ENCODE results near the gene SHC2.
"Not testable (repeated sequence)": the region's sequence is repeated elsewhere in the genome, so short reads cannot be mapped to it uniquely, and the experiment has no call there.

SHC2 gene

DNA sequence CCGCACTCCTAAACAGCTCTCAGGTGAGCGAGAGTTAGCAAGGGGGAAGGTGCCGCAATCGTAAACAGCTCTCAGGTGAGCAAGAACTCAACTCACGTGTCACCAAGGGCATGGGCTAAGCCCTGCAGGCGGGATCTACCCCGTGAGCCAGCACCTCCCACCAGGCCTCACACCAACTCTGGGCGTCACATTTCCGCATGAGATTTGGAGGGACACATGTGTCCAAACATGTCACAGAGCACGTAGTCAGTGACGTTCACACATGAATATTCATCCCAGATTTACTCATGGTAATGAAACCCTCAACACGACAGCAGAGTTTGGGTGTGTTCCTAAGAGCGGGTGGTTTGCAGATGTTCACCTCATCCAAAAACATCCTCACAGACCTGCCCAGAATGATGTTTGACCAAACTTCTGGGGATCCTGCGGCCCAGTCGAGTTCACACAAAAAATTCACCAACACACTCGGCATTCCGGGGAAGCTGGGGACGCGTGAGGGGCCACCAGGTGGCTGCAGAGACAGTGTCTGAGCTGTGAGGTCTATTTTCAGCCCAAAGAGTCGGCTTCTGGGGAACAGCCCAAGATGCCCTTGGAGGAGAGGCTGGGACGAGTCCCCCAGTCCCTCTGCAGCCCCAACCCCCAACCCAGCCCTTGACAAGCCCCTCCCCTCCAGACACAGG, 71.4 kb downstream of the SHC2 start:
- FAIRE-seq: no peak

DNA sequence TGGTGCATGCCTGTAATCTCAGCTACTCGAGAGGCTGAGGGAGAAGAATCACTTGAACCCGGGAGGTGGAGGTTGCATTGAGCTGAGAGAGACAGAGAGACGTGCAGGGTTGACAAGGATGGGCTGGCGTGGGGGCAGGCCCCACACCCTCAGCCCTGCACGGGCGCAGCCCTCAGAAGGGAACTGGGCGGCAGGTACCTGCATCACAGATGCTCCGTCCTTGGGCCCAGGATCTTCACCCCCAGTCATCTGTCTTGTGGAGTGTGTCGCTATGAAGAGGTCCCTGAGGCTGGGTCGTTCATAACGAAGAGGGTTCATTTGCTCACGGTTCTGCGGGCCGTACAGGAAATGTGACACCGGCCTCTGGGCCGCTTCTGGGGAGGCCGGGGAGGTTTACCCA, 72.1 kb downstream of the SHC2 start:
- no peak for FAIRE-seq

DNA sequence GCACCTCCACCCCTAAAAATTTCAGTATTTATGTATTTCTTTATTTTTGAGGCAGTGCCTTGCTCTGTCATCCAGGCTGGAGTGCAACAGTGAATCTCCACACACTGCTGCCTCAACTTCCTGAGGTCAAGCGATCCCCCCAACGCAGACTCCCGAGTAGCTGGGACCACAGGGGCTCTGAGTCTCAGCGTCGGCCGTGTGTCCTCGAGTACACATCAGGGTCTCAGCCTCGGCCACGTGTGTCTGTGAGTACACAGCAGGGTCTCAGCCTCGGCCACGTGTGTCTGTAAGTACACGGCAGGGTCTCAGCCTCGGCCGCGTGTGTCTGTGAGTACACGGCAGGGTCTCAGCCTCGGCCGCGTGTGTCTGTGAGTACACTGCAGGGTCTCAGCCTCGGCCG, 73.1 kb downstream of the SHC2 start:
- FAIRE-seq: no peak

DNA sequence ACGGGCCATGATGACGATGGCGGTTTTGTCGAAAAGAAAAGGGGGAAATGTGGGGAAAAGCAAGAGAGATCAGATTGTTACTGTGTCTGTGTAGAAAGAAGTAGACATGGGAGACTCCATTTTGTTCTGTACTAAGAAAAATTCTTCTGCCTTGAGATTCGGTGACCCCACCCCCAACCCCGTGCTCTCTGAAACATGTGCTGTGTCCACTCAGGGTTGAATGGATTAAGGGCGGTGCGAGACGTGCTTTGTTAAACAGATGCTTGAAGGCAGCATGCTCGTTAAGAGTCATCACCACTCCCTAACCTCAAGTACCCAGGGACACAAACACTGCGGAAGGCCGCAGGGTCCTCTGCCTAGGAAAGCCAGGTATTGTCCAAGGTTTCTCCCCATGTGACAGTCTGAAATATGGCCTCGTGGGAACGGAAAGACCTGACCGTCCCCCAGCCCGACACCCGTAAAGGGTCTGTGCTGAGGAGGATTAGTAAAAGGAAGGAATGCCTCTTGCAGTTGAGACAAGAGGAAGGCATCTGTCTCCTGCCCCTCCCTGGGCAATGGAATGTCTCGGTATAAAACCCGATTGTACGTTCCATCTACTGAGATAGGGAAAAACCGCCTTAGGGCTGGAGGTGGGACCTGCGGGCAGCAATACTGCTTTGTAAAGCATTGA, 74.1 kb downstream of the SHC2 start:
- FAIRE-seq: not testable (repeated sequence)

DNA sequence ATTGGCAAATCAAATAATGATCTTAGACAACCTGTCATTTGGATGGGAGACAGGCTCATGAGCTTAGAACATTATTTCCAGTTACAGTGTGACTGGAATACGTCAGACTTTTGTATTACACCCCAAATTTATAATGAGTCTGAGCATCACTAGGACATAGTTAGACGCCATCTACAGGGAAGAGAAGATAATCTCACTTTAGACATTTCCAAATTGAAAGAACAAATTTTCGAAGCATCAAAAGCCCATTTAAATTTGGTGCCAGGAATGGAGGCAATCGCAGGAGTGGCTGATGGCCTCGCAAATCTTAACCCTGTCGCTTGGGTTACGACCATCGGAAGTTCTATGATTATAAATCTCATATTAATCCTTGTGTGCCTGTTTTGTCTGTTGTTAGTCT, 74.6 kb downstream of the SHC2 start:
- FAIRE-seq: not testable (repeated sequence)

DNA sequence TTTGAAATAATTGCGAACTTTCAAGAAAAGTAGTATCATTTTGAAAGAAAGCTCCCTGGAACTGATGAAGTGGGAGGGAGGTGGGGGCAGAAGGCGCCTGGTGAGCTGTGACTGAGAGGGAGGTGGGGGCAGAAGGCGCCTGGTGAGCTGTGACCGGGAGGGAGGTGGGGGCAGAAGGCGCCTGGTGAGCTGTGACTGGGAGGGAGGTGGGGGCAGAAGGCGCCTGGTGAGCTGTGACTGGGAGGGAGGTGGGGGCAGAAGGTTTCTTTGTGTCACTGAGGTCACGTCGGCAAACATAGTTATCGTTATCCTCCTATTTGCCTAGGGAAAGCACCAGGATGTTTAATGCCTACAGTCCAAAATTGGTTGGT, 76.0 kb downstream of the SHC2 start:
- no peak for FAIRE-seq

DNA sequence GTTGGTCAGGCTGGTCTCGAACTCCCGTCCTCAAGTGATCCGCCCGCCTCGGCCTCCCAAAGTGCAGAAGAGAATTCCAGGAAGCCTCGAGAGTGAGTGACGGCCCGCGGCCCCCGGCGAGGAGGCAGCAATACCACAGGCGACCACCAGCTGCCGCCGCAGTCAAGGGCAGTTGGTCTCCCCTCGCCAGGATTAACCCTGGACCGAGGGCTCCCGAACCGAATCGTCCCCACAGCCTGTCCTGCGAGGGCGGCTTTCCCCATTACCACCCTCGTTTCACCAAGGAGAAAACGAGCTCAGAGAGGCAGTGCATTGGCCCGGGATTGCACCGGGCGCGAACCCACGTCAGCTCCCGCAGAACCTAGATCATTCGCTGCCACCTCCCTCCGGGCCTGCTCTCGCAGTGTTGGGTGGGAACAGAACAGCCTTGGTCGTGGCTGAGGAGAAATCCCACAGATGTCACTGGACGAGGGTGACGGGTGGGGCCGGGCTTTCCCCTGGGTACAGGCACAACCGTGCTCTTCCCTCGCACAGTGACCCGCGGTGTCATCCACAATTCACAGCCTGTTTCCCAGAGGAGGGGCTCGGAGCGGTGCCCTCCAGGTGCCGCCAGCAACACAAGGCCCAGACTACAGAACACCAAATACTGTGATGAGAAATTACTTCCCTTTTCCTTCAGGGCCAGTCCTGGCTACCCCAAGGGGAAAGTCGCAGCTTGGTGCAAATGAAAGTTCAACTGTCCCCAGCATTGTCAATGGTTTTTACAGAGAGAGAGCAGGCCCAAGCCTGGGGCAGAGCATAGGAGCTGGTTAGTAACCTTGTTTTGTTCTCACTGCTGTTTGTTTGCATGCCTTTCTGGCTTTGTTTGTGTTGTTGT, 76.7 kb downstream of the SHC2 start:
- no peak for FAIRE-seq

DNA sequence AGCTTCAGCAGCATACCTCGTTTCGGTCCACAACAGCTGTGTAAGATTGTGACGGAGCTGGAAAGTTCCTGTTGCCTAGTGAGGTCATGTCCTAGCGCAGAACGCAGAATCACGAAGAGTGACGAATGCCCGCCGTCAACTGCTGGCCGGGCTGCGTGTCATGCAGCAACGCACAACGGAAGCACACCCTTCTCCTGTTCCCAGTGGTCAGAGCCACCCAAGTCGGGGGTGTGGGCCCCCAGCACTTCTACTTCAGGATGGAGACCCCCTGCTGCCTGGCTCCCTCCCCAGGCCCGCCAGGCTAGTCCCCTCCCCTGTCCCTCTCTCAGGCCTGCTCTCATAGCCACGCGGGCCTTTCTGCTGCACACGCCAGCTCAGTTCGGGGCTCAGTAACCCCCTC, 77.8 kb downstream of the SHC2 start:
- FAIRE-seq: no peak

DNA sequence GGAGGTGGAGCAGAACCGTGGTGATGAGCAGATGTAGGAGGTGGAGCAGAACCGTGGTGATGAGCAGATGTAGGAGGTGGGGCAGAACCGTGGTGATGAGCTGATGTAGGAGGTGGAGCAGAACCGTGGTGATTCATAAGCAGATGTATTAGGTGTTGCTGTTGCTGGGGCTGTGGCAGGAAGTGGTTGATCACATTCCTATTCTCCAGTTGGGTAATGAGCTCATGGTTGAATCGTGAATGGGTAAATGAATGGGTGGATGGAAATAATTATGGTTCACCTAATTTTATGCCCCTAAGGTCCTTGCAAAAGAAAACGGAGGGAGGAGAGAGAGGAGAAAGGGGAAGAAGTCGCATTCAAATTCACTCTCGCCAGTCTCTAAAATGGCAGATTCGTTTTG, 78.3 kb downstream of the SHC2 start:
- not testable (repeated sequence) for FAIRE-seq

DNA sequence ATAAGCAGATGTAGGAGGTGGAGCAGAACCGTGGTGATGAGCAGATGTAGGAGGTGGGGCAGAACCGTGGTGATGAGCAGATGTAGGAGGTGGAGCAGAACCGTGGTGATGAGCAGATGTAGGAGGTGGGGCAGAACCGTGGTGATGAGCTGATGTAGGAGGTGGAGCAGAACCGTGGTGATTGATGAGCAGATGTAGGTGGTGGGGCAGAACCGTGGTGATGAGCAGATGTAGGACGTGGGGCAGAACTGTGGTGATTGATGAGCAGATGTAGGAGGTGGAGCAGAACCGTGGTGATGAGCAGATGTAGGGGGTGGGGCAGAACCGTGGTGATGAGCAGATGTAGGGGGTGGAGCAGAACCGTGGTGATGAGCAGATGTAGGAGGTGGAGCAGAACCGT, 78.9 kb downstream of the SHC2 start:
- not testable (repeated sequence) for FAIRE-seq

DNA sequence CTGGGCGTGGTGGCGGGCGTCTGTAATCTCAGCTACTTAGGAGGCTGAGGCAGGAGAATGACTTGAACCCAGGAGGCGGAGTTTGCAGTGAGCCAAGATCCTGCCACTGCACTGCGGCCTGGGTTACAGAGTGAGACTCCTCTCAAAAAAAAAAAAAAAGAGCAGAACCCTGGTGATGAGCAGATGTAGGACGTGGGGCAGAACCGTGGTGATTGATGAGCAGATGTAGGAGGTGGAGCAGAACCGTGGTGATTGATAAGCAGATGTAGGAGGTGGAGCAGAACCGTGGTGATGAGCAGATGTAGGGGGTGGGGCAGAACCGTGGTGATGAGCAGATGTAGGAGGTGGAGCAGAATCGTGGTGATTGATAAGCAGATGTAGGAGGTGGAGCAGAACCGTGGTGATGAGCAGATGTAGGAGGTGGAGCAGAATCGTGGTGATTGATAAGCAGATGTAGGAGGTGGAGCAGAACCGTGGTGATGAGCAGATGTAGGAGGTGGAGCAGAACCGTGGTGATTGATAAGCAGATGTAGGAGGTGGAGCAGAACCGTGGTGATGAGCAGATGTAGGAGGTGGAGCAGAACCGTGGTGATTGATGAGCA, 80.1 kb downstream of the SHC2 start:
- FAIRE-seq: not testable (repeated sequence)

DNA sequence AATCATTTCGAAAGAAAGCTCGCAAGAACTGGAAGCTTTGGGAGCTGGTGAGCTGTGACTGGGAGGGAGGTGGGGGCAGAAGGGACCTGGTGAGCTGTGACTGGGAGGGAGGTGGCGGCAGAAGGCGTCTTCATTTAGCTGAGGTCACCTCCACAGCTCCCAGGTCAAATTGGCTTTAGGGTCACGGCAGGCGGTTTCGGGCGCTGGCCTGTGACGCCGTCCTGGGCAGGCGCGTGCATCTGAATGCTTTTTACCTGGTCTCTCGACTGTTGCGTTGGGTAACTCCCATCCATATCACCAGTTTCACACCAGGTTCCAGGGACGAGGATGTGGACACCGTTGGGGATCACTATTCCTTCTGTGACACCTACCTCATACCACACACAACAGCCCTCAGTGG, 81.0 kb downstream of the SHC2 start:
- no peak for FAIRE-seq

DNA sequence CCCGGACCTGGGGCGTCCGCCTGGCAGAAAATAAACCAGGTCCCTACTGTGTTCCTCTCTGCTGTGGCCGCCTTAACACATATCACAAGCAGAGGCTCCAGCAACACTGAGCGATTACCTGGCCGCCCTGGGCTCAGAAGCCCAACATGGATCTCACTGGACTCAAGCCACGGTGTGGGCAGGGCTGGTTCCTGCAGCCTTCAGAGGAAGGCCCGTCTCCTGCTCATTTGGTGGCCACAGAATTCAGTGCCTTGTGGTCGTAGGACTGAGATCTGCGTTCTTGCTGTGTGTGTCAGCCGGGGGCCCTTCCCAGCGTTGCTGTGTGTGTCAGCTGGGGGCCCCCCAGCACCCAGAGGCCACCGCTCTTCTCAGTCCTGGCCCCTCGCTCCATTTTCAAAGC, 82.1 kb downstream of the SHC2 start:
- no peak for FAIRE-seq

DNA sequence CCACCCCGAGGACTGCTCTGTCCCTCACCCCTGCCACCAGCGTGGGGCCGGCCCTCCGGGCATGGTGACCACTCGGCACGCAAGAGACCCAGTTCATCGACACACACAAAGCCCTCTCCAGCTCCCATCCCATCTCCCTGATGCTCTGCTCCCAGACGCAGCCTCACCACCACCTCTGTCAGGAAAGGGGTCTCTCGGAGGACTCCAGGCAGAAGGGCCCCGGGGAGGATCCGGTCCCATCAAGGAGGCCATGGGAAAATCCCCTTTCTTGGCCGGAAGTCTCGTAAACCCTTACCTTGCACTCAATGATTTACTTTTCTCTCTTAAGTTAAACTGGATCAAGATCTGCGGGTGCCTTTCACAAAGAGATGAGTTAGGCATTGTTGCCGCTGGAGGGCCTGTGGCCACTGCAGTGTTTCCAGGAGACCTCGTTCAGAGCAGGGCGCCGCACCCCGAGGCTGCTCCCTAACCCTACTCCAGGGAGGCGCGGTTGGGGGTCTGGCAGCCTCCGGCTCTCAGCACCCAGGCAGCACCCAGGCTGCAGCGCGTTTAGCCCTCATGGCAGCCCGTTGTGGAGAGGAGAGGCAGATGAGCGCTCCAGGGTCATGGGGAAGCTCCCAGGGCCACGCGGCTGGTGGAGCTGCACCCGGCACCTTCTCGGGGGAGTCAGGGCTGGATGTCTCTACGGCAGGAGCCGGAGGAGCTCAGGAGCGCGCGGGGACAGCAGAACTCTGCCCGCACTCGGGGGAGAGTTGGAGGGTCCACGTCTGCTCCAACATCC, 82.8 kb downstream of the SHC2 start:
- no peak for FAIRE-seq

DNA sequence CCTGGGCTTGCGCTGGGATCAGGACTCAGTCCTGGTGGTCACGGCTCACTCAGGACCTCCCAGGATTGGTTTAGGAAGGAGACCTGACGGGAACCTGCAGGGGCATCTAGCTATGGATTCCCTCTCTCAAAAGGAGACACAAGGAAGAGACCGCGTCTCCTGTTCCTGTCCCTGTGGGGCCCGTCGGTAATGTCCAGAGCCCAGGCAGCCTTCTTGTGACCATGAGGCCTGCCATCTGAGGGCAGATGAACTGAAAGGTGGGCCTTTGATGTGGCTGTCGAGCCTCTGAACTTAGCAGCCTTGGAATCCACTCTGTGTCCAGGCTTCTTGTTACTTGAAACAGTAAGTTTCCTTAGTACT, 84.7 kb downstream of the SHC2 start:
- no peak for FAIRE-seq

DNA sequence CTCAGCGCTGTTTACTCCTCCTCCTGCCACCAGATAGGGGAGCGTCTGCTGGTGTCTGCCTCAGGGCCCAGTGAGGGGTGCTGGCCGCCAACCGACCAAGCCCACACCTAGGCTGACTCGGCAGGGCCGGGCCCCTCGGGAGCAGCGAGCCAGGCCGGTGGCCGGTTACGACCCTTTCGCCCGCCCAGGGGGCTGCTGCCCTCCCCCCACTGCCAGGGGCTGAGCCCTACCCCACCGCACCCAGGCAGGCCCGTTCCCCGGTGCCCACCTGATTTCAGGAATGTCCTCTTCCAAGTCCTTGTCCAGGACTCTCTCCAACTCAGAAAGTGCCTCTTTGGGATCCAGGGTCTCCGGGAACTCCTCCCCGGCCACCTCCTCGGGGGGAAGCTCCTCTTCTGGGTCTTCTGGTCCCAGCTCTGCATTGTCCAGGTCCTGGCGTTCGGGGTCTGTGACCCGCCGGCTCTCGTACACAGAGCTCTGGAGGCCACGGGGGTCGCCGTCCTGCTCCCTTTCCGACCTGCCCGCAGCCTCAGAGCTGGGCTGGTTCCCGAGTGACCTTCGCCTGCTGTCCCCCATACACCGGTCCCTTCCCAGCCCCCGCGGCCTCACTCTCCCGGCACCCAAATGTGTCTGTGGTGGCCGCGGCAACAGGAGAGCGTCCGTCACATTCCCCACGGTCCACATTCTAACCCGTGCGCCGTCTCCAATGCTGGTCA, 85.3 kb downstream of the SHC2 start:
- FAIRE-seq: no peak

DNA sequence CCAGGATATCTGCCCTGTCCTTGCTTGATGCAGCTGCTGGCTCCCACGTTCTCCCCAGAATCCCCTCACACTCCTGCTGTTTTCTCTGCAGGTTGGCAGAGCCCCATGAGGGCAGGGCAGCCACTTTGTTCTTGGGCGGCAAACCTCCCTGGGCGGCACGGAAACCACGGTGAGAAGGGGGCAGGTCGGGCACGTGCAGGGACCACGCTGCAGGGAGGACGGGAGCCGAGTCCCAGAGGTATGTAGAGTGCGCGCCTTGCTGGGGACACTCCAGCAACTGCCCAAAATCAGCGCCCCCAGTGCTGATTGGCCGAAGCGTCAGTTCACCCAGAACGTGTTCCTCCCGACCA, 86.0 kb downstream of the SHC2 start:
- FAIRE-seq: no peak

DNA sequence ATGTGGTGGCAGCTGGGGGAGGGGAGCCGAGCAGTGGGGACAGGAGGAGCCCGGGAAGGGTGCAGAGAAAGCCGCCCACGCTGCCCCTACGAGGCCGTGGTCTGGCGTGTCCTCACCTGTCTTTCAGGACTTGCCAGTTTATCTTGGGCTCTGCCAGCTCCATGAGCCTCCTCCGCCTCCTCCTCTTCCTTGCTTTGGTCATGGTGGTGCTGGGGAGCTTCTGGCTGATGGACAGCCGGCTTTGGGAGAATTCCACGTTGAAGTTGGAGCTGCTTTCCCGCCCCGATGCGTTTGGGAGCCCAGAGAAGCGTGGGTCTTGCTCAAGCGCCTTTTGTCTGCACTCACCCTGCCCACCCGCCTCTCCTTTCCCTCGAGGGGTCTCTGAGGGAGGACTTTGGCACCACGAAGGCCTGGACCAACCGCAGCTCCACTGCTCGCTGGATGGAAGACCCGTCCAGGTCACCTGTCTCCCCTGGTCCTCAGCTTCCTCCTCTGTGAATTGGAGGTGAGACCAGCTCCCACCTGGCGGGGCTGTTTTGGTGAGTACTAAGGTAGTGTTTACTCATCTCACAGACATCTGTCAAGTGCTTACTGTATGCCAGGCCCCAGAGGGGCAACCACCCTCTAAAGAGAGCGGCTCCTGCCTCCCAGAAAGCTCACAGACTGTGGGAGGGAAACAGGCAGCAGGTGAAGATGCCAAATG, 86.5 kb downstream of the SHC2 start:
- no peak for FAIRE-seq

DNA sequence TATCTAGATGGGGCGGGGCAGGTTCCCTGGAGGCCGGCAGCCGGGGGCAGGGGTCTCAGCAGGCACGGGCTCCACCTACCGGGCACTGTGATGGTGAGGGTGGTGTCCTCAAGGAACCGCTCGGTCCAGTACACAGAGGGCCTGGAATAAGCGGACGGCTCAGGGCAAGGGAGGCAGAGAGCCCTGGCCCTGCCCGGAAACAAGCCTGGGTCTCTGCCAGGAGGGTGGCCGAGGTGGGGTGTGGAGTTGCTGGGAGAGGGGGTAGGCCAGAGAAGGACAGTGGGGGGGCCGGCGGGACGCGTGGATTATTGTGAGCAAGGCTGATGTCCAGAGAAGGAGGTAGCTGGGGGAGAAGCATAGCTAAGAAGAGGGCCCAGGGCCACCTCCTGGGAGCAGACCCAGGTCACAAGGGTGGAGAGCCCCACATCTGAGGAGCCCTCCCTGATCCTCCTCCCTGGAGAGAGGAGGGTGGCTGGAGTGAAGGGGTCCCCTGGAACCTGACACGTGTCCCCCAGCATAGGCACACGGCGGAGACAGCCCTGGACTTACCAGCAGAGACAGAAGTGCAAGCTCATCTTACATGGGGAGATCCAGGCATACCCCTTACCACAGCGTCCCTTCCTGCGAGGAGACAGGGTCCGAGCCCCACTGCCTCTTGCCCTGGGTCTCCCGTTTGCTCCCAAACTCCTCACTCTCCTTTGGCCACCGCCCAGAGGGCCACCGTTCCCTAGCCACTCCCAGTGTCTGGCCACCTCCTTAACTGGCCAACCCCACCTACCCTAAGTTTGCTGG, 87.2 kb downstream of the SHC2 start:
- FAIRE-seq: no peak

DNA sequence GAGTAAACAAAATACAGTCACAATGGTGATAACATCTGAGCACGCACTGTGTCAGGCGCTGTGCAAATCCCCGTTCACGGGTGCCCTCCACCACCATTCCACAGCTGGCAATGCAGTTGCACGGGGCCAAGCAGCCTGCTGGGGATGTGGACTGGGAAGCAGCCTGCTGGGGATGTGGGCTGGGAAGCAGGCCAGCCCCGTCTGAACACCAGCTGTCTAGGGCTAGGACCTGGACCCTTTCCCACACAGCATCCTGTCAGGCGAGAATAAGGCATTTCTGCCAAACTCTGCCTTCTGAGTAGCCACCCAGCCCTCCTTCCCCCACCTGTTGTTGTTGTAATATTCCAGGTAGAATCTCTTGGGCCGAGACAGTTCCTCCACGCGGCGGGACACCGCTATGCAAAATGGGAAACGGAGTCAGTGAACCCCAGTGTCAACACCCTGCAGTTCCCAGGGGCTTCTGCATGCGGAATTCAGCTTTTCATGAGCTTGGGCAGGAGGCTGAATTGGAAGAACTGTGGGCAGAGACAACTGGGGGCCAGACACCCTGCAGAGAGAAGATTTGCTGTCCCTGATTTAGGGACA, 88.4 kb downstream of the SHC2 start:
- no peak for FAIRE-seq

Data from endometrium (tissue), 2 donors.